GM19351 (cell line): Measurements from ENCODE around the gene NKAP.
"Not testable (repeated sequence)": the region's sequence is repeated elsewhere in the genome, so short reads cannot be mapped to it uniquely, and the experiment has no call there.

Source experiments
- ATAC-seq: cut with Tn5 transposase; IDR thresholded peaks from one replicate; pipeline ENCODE4 v1.9.1; 2021; ENCODE audit warnings: mild to moderate bottlenecking, moderate library complexity; ENCODE audit not compliant: unreplicated experiment

Gene NKAP

DNA sequence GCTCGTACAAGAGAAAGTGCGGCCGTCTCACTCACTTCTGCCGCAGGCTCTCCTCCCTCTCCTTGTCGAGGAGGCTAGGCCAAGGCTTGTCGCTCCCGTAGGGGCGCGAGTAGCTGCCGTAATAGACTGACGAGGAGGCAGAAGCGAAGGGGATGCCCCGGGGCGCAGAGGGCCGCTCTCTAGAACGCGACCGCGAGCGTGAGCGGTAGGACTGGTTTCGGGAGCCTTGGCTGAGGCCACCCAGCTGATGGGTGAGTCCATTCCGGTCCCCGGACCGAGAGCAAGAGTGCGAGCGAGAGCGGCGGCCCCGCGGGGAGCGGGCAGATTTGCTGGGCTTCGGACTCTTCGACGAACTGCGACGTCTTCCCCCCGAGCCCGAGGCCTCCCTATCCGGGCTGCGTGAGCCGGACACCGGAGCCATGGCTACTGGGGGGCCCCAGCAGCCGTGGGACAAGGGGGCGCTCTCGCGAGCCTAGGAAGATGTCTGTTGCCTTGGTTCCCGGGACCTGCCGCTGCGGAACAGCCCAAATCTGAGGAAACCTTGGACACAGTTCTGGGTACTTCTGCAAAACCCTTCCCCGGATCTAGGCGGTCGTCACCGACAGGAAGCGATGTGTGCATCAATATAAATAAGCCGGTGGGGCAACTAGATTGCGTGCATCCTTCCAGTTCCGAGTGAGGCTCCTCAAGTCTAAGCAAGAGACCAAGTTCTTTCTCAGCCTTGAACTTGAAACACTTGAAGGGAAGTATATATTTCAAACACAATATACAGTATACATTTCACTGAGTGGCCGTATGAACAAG is at the start of gene NKAP:
Gene NKAP (minus strand): TSS at position 567 of the 804 bp plus-strand sequence. CDS start 146 bp downstream, at position 421.
- ATAC-seq: peak; percentile 76

DNA sequence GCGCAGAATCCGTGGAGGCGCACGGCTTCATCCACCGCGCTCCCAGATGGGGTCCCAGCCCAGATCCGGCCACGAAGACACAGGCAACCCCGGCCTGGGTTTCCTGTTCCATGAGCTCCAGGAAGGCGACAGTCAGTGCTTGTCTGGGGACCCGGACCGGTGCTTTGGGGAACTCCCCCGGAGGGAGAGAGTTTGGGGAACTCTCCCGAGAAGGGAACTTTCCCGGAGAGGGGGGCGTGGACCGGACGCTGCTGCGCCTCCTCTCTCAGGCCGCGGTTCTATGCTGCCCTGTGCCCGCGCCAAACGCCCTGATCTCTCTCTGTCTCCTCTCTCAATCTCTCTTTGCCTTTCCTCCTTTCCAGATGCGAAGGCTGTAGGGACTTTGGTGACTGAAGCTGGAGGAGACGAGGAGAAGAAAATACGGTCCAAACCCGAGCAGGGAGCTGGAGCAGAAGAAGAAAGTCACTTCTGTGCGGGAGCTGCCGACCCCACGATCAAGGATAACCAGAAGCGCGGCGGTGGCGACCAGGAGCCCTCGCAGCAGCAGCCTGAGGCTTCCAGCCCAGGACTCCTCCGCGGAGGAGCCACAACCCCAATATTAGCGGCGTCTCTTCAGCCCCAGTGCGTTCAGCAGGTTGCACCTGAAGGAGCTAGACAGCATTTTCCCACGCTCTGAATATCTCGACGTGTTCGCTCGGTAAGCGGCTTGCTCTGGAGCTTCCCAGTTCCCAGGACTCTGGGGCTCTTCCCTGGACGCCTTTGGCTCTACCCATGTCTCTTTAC is 47.6 kb upstream of the NKAP start:
- ATAC-seq: peak; percentile 43

DNA sequence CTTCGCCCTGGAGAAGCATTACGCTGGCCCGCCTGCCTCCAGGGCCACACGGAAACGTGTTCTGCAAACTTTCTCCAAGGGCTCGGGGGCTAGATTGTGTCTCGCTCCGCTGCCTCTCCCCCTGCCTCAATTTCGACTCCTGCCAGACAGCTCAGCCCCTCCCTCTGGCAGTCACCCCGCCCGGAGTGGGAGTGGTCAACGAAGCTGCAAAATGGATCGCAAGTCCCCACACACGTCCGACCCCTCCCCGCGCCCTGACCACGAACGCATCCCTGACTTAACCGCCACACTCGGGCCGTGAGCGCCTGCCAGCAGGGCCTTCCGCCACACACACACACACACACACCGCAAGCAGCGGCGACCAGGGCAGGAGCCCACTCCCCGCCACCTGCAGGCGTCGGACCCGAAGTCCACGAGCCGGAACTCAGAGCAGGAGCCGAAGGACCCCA is 47.0 kb upstream of the NKAP start:
- ATAC-seq: peak; percentile 27

DNA sequence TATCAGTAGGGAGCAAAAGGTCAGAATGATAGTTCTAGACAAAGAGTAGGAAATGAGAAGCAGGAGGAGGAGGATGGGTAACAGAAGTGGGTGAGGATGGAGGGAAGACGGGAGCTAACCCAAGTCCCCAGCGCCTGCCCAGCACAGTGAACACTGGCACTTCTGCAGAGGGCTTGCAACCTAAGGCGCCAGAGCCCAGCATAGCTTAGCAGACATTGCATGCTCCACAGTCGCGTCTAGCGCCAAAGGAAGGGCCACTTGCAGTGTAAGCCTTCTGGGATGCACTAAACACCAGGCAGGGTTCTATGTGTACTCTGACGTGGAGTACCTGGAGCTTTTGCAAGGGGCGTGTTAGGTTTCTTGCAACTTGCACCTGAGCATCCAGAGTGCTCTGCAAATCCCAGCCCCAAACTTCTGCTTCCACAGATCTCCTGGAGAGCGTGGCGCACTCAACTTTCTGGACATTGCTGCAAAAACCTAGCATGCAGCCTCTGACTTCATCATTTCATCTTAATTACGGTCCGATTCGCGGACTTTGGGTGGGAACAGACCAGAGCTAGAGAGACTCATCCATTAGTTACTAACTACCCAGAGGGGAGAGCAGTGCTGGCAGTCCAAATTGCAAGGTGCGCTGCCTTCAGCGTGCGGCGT is 46.5 kb upstream of the NKAP start:
- no peak for ATAC-seq

DNA sequence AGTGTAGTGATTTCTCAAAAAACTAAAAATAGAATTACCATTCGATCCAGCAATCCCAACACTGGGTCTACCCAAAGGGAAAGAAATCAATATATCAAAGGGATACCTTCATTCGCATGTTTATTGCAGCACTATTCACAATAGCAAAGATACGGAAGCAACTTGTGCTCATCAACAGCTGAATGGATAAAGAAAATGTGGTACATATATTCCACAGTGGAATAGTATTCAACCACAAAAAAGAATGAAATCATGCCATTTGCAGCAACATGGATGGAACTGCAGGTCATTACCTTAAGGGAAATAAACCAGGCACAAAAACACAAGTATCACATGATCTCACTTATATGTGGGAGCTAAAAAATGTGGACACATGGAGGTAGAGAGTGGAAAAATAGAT is 42.7 kb upstream of the NKAP start:
- no peak for ATAC-seq

DNA sequence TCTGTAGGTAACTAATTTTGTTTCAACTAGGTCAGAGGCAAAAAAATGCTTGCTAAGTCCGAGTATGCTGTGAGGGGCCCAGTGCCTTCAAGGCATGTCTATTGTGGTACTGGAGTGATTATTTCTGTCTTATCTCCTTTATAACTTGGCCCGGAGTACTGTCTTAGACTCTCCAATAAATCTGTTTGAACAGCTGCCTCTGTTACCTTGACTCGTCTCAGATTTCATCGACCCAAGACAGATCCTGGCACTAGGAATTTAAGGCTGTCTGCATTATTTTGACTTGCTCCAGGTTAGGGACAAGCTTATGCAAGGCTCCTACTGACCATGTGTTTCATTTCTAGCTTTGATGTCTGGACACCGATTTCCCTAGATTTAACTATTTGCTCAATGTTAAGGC is 41.1 kb upstream of the NKAP start:
- ATAC-seq: no peak

DNA sequence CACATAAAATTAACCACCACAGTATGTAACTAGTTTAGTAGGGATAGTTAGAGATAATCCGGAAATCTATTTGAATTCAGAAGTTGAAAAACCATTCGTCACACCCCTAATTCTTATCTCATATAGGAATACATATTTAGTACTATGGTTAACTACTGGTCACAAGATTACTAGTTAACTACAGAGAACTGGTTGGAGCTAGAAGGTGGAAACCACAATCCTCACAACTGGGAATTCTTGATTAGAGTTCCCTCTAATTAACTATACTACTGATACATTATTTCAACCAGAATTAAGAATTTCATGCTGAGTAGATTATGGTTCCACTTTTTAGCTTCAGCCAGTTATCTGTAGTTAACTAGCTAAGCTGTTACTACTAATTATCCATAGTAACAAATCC is 39.9 kb upstream of the NKAP start:
- ATAC-seq: no peak

DNA sequence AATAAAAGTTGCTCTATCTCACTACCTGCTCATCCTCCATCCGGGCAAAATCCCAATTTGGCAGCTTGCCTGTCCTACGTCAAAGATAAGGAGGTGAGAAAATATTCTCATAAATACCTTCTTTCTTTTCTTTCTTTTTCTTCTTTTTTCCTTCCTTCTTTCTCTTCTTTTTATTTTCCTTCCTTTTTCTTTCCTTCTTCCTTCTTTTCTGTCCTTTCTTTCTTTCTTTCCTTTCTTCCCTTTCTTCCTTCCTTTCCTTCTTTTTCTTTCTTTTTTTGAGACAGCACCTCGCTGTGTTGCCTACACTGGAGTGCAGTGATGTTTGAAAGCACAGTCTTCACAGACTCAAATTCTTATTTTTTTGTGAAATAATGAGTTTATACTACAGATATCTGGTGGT is 38.6 kb upstream of the NKAP start:
- no peak for ATAC-seq

DNA sequence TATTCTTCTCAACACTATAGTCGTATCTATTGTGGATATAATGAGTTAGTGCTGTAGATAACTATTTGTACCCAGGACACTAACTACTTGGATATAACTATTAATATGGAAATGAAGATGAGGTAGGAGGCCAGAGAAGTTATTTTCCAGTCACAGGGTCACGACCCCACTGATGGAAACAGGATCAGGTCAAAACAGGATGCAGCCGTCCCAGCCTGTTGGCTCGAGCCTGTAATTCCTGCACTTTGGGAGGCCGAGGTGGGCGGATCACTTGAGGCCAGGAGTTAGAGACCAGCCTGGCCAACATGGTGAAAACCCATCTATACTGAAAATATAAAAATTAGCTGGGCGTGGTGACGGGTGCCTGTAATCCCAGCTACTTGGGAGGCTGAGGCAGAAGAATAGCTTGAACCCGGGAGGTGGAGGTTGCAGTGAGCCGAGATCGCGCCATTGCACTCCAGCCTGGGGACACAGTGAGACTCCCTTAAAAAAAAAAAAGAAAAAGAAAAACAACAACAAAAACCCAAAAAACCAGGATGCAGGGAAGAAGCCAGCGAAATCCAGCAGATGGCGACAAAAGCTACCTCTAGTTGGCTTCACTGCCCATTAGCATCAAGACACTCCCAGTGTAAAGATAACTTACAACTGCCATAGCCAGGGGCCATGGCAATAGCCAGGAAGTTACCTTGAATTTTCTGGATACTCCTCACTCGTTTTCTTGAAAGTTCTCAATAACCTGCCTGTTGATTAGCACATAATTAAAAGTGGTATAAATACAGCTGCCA is 37.9 kb upstream of the NKAP start:
- peak; percentile 61 for ATAC-seq

DNA sequence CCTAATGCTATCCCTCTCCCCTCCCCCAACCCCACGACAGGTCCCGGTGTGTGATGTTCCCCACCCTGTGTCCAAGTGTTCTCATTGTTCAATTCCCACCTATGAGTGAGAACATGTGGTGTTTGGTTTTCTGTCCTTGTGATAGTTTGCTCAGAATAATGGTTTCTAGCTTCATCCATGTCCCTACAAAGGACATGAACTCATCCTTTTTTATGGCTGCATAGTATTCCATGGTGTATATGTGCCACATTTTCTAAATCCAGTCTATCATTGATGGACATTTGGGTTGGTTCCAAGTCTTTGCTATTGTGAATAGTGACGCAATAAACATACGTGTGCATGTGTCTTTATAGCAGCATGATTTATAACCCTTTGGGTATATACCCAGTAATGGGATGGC is 33.6 kb upstream of the NKAP start:
- not testable (repeated sequence) for ATAC-seq

DNA sequence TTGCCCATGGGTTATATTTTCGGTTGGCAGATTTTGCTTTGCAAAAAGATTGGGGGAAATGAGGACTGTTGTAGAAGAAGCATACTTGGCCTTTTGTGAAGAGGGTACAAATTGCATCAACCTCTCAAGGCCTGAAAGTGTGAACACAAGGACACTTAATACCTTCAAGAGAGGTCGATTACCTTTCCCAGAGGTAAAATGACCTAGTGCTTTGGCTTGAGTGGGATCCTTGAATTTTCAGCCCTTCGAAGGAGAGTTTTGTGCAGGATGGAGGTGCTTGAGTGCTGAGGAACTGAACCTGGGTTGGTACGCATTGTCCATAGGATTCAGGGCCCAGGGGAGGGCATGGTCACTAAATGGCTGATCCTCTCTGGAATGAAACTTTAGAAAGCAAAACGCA is 27.6 kb upstream of the NKAP start:
- ATAC-seq: no peak

DNA sequence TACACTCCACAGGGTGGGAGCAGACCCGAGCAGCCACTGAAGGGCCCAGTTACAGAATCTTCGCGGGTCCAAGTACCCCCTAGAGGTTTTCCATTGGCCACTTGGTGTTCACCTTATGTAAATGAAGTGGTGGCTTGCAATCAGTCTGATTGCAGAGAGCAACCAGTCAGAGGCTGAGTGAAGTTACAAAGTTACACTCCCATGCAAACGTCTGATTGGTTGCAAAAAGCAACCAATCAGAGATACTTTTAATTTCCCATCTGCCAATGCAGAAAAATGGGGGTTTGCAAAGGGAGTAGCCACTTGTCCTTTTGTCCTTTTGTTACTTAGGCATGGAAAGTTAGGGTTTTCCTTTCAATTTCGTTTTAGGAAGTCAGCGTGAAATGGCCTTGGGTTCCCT is 27.0 kb upstream of the NKAP start:
- no peak for ATAC-seq

DNA sequence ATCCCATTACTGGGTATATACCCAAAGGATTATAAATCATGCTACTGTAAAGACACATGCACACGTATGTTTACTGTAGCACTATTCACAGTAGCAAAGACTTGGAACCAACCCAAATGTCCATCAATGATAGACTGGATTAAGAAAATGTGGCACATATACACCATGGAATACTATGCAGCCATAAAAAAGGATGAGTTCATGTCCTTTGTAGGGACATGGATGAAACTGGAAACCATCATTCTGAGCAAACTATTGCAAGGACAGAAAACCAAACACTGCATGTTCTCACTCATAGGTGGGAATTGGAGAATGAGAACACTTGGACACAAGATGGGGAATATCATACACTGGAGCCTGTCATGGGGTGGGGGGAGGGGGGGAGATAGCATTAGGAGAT is 23.3 kb upstream of the NKAP start:
- ATAC-seq: not testable (repeated sequence)

DNA sequence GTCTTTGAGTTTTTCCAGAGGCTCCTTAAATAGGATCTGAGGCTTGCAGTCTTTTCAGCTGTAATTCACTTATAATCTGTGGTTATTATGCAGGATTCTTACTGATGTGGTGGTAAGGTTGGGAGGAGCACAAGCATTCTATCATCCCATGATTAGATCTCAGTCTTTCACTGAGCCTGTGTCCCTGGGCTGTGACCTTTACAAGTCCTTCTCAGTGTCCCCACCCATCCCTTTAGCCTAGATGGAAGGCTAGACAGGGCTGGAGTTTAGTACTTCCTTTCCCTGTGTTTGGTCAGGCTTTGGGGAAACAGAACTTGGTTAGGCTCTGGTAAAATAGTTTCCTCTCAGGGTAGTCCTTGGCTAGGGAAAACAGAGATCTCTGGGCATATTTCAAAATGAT is 17.1 kb upstream of the NKAP start:
- no peak for ATAC-seq

DNA sequence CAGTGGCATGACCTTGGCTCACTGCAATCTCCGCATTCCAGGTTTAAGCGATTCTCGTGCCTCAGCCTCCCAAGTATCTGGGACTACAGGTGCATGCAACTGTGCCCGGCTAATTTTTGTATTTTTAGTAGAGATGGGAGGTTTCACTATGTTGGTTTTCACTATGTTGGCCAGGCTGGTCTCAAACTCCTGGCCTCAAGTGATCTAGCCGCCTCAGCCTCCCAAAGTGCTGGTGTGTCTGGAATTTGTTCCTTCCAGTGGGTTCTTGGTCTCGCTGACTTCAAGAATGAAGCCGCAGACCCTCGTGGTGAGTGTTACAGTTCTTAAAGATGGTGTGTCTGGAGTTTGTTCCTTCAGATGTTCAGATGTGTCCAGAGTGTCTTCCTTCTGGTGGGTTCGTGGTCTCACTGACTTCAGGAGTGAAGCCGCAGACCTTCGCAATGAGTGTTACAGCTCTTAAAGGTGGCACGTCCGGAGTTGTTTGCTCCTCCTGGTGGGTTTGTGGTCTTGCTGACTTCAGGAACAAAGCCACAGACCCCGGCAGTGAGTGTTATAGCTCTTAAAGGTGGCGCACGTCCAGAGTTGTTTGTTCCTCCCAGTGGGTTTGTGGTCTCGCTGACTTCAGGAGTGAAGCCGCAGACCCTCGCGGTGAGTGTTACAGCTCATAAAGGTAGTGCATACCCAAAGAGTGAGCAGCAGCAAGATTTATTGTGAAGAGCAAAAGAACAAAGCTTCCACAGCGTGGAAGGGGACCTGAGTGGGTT is 12.4 kb upstream of the NKAP start:
- ATAC-seq: not testable (repeated sequence)

DNA sequence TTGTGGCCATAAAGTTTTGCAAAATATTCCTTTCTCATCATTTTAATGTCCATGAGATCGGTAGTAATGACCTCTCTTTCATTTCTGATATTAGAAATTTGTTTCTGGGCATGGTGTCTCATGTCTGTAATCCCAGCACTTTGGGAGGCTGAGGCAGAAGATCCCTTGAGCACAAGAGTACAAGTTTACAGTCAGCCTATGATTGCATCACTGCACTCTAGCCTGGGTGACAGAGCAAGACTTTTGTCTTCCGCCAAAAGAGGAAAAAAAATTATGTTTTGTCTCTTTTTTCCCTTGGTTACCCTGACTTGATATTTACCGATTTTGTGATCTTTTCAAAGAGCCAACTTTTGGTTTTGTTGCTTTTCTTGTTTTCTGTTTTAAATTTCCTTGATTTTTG is 10.8 kb upstream of the NKAP start:
- ATAC-seq: no peak

DNA sequence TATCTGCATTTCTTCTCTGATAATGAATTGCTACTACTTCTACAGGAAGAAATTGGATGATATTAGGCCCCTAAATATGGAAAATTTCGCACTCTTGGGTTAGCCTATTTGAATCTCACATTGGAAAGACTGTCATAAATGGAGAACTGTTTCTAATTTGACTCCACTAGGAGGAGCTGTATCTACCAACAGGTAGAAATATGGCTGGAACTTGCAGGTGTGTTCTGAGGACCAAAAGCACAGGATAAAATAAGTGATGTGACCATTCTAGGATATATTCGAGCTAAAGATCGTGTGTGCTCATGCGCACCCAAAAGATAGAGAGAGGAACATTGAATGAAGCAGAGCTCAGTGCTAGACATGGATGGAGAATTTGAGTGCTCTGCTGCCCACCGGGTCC is 4.8 kb upstream of the NKAP start:
- ATAC-seq: no peak

DNA sequence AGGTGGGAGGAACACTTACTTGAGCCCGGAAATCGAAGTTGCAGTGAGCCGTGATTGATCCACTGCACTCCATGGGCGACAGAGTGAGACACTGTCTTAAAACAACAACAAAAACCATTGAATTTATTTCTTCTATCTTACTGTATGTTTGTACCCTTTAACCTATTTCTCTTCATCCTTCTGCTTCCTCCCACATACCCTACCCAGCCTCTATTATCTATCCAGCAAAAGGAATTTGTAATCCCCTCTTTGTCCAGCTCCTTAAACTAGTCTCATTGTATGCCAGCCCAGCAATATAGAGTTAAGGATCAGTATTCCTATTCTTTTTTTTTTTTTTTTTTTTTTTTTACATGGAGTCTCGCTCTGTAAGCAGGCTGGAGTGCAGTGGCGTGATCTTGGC is 1.9 kb upstream of the NKAP start:
- no peak for ATAC-seq

DNA sequence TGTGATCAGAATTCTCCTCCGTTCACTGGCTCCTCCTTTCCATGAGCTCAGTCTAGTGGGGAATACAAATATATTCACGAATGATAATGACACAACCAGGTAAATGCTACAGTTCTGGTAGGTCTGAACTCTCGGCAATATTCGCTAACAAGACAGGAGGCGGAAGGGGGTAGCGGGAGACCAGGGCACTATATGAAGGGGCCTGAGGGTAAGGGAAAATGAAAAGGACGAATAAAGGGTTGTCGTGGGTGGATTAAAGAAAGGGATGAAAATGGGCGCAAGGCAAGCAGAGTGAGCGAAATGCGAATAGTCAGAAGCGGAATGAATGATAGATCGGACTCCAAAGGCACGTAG is 743 bp downstream of the NKAP start:
- ATAC-seq: peak; percentile 18

DNA sequence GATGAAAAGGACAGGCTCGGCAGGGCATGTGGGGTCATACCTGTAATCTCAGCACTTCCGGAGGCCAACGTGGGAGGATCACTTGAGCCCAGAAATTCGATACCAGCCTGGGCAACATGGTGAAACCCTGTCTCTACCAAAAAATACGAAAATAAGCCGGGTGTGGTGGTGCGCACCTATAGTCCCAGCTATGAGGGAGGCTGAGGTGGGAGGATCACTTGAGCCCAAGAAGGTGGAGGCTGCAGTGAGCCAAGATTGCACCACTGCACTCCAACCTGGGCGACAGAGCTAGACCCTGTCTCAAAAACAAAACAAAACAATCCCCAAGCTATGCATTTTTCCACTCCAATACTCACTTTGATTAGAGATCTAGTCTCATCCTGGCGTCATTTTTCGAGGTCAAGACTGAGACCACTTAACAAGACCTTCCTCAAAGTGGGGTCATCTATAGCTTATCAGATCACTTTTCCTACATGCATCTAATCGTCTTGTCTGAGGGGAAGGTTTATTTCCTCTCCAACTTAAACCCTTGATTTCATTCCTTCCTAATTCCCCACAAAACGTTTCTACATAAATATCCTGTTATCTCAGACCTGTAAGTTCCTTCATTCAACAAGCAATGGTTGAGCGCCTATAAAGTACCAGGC is 1.3 kb downstream of the NKAP start:
- ATAC-seq: no peak
